Fibroblast of mammary gland (primary cell): ENCODE measurements around the gene PCDHGB3.

ENCODE experiments used
- DNase-seq: peaks from one replicate; pipeline ENCODE4 v3.0.0-alpha.2; 2010; ENCODE audit warnings: low read depth
- H3K4me3 ChIP-seq: 2 replicates; pipeline ENCODE4 v1.5.1; 2011; ENCODE audit warnings: low read depth, mild to moderate bottlenecking, low read length, moderate library complexity; ENCODE audit not compliant: control insufficient read depth
- CTCF ChIP-seq: conservative IDR thresholded peaks from 2 replicates; pipeline ENCODE4 v1.5.1; 2011; ENCODE audit warnings: low read depth, low read length, inconsistent platforms; ENCODE audit not compliant: control insufficient read depth, insufficient read depth

The PCDHGB3 gene

GRCh38 chr5:141383345-141383744 lies 13.3 kb downstream of the PCDHGB3 start:
- TF ChIP-seq CTCF = no peak

GRCh38 chr5:141384471-141385267 lies 14.6 kb downstream of the PCDHGB3 start:
- no peak for DNase-seq
- TF ChIP-seq CTCF = no peak
- no peak overlapping the region for H3K4me3 ChIP-seq

More at GRCh38 chr5:141383345-141383744, 13.3 kb downstream of the PCDHGB3 start:
- DNase-seq = no peak
- H3K4me3 ChIP-seq = peak overlapping the region; percentile 57

GRCh38 chr5:141387557-141388311 lies 17.7 kb downstream of the PCDHGB3 start, which contains the start of gene PCDHGB4:
Gene PCDHGB4 (plus strand): TSS chr5:141387698. CDS start chr5:141387885, 187 bp downstream.
- DNase-seq = peak; percentile 55
- H3K4me3 ChIP-seq = peak within 1 kb of the TSS; percentile 44
- TF ChIP-seq CTCF = peak; percentile 55

GRCh38 chr5:141388661-141389060 lies 18.6 kb downstream of the PCDHGB3 start:
- TF ChIP-seq CTCF = no peak

GRCh38 chr5:141389153-141390042 lies 19.4 kb downstream of the PCDHGB3 start:
- H3K4me3 ChIP-seq = no peak overlapping the region
- TF ChIP-seq CTCF = no peak
- no peak for DNase-seq

More at GRCh38 chr5:141388661-141389060, 18.6 kb downstream of the PCDHGB3 start:
- DNase-seq = no peak
- H3K4me3 ChIP-seq = no peak overlapping the region
